SK-N-SH (cell line): ENCODE measurements around the gene ANK3. TPM values are rescaled to one million over a fixed set of nuclear protein-coding genes. Genes with fewer than 3 reads are reported as not detected.

Experiments used
- CTCF ChIA-PET: fragments of 300-600, 350-600 bp; formaldehyde crosslinking; extraction: SDS; loops from one replicate; lab custom pipeline; 2021; lab: Yijun Ruan, JAX
- POLR2A ChIA-PET: fragments of 350-600 bp; sonication (Branson Sonifier 250); formaldehyde crosslinking; extraction: SDS; loops from one replicate; lab custom pipeline; 2020; ENCODE audit warnings: antibody characterized with exemption, inconsistent platforms; lab: Yijun Ruan, JAX
- DNase-seq: peaks from one replicate; pipeline ENCODE4 v3.0.0; 2012
- H2AFZ ChIP-seq: fragments of 200-600 bp; sonication (generic); 2 replicates; pipeline ENCODE4 v1.8.1; 2016; ENCODE audit warnings: antibody characterized with exemption, mild to moderate bottlenecking, low read depth
- H3F3A ChIP-seq: fragments of 200-600 bp; sonication (generic); replicated peaks from 2 replicates; pipeline ENCODE3; 2016; ENCODE audit warnings: antibody characterized with exemption, mild to moderate bottlenecking; ENCODE audit not compliant: insufficient read depth
- H3K27ac ChIP-seq, 2 experiments: fragments of 200-500 bp in 1 of 2; fragments of 200-600 bp in 1 of 2; sonication (Bioruptor generic) in 1 of 2; sonication (generic), shearing (Covaris generic) in 1 of 2; 2 replicates each; pipeline versions ENCODE4 v1.5.1 to v1.6.1; 2014 to 2016; ENCODE audit warnings: low read depth in 2 of 2, inconsistent platforms in 1 of 2, low read length in 1 of 2, mild to moderate bottlenecking in 1 of 2, mixed read lengths in 1 of 2
- H3K27me3 ChIP-seq: fragments of 200-600 bp; sonication (generic), shearing (Covaris generic); 2 replicates; pipeline ENCODE4 v1.6.1; 2016; ENCODE audit warnings: mixed run types; ENCODE audit not compliant: insufficient read depth
- H3K36me3 ChIP-seq, 2 experiments: fragments of 200-500 bp in 1 of 2; fragments of 200-600 bp in 1 of 2; sonication (Bioruptor generic) in 1 of 2; sonication (generic) in 1 of 2; replicated peaks in 1 of 2; 2 replicates each; pipeline versions ENCODE3 to v1.5.1; 2014 to 2016; ENCODE audit warnings: low read length in 1 of 2, mild to moderate bottlenecking in 1 of 2; ENCODE audit not compliant: insufficient read depth in 2 of 2, control insufficient read depth in 1 of 2
- H3K4me1 ChIP-seq, 2 experiments: fragments of 200-500 bp in 1 of 2; fragments of 200-600 bp in 1 of 2; sonication (Bioruptor generic) in 1 of 2; sonication (generic), shearing (Covaris generic) in 1 of 2; 2 replicates each; pipeline versions ENCODE4 v1.5.1 to v1.6.1; 2014 to 2016; ENCODE audit warnings: low read depth in 1 of 2, low read length in 1 of 2, mixed run types in 1 of 2; ENCODE audit not compliant: insufficient read depth in 2 of 2, control insufficient read depth in 1 of 2
- H3K4me2 ChIP-seq: fragments of 200-600 bp; sonication (generic), shearing (Covaris generic); 2 replicates; pipeline ENCODE4 v1.6.1; 2017; ENCODE audit warnings: mixed run types
- H3K4me3 ChIP-seq, 2 experiments: fragments of 200-500 bp in 1 of 2; fragments of 200-600 bp in 1 of 2; sonication (Bioruptor generic) in 1 of 2; sonication (generic), shearing (Covaris generic) in 1 of 2; 2 replicates each; pipeline versions ENCODE4 v1.5.1 to v1.8.1; 2014 to 2016; ENCODE audit warnings: low read depth in 2 of 2, inconsistent platforms in 1 of 2, low read length in 1 of 2, mild to moderate bottlenecking in 1 of 2, mixed read lengths in 1 of 2, moderate library complexity in 1 of 2
- H3K79me2 ChIP-seq: fragments of 200-600 bp; sonication (generic); 2 replicates; pipeline ENCODE4 v1.8.1; 2017; ENCODE audit warnings: mild to moderate bottlenecking; ENCODE audit not compliant: insufficient read depth
- H3K9ac ChIP-seq: fragments of 200-600 bp; sonication (generic); 2 replicates; pipeline ENCODE4 v1.6.1; 2017; ENCODE audit warnings: mixed run types
- H3K9me2 ChIP-seq: fragments of 200-600 bp; sonication (generic); 2 replicates; pipeline ENCODE4 v1.6.1; 2017; ENCODE audit warnings: mixed run types
- H3K9me3 ChIP-seq: fragments of 200-600 bp; sonication (generic); 2 replicates; pipeline ENCODE4 v1.6.1; 2017; ENCODE audit warnings: mixed run types, mild to moderate bottlenecking, moderate library complexity
- H4K20me1 ChIP-seq: fragments of 200-600 bp; sonication (generic); 2 replicates; pipeline ENCODE4 v1.6.1; 2017; ENCODE audit warnings: mild to moderate bottlenecking, mixed run types; ENCODE audit not compliant: insufficient read depth
- CHD2 ChIP-seq: fragments of 150-350 bp; IDR thresholded peaks from 2 replicates; pipeline ENCODE4 v1.6.1; 2018; ENCODE audit warnings: low read length; ENCODE audit not compliant: partially characterized antibody
- CTCF ChIP-seq: fragments of 200-600 bp; sonication (generic); IDR thresholded peaks from 2 replicates; pipeline ENCODE4 v1.6.1; 2017; ENCODE audit warnings: antibody characterized with exemption, mild to moderate bottlenecking, moderate library complexity
- EP300 ChIP-seq, 2 experiments: IDR thresholded peaks; 2 replicates each; pipeline versions ENCODE4 v1.4.0 to v1.6.1; 2012; ENCODE audit warnings: borderline replicate concordance in 1 of 2, low read depth in 1 of 2, low read length in 1 of 2
- FOXJ3 ChIP-seq: sonication (generic); formaldehyde crosslinking; IDR thresholded peaks from 2 replicates; pipeline ENCODE4 v1.5.1; 2020; ENCODE audit warnings: mild to moderate bottlenecking, missing genetic modification reagents
- FOXM1 ChIP-seq: IDR thresholded peaks from 2 replicates; pipeline ENCODE4 v1.4.0; 2012; ENCODE audit warnings: low read depth, mild to moderate bottlenecking
- GATA2 ChIP-seq: sonication (generic); formaldehyde crosslinking; IDR thresholded peaks from 2 replicates; pipeline ENCODE4 v1.5.0; 2020; ENCODE audit warnings: mild to moderate bottlenecking, missing genetic modification reagents
- JUND ChIP-seq: IDR thresholded peaks from 2 replicates; pipeline ENCODE4 v1.4.0; 2012
- MEF2A ChIP-seq: IDR thresholded peaks from 2 replicates; pipeline ENCODE4 v1.4.0; 2012; ENCODE audit warnings: low read depth, borderline replicate concordance
- MXI1 ChIP-seq: IDR thresholded peaks from 2 replicates; pipeline ENCODE4 v1.6.1; 2012; ENCODE audit warnings: mild to moderate bottlenecking, low read depth, low read length, improper control_type of control experiment
- PBX3 ChIP-seq: IDR thresholded peaks from 2 replicates; pipeline ENCODE4; 2012
- RCOR1 ChIP-seq: fragments of 150-350 bp; IDR thresholded peaks from 2 replicates; pipeline ENCODE4 v1.6.1; 2017; ENCODE audit warnings: antibody characterized with exemption, low read length
- RFX5 ChIP-seq: IDR thresholded peaks from 2 replicates; pipeline ENCODE4 v1.6.1; 2012; ENCODE audit warnings: mild to moderate bottlenecking, improper control_type of control experiment, low read length
- RXRA ChIP-seq: IDR thresholded peaks from 2 replicates; pipeline ENCODE4 v1.4.0; 2012; ENCODE audit warnings: low read depth, mild to moderate bottlenecking, borderline replicate concordance
- SIN3A ChIP-seq: IDR thresholded peaks from 2 replicates; pipeline ENCODE4 v1.6.1; 2012; ENCODE audit warnings: low read depth, mild to moderate bottlenecking, low read length, moderate library complexity, borderline replicate concordance
- SMC3 ChIP-seq: IDR thresholded peaks from 2 replicates; pipeline ENCODE4 v1.6.1; 2012; ENCODE audit warnings: low read depth, low read length, improper control_type of control experiment
- TAF1 ChIP-seq: IDR thresholded peaks from 2 replicates; pipeline ENCODE4 v1.6.1; 2012; ENCODE audit warnings: low read depth, mild to moderate bottlenecking, low read length, moderate library complexity, borderline replicate concordance
- USF2 ChIP-seq: fragments of 150-350 bp; IDR thresholded peaks from 2 replicates; pipeline ENCODE4 v1.6.1; 2017; ENCODE audit warnings: antibody characterized with exemption, low read length, low read depth, borderline replicate concordance
- ZBTB33 ChIP-seq: IDR thresholded peaks from 2 replicates; pipeline ENCODE4 v1.4.0; 2012; ENCODE audit warnings: low read depth, borderline replicate concordance
- WGBS: methylation state at CpG from one replicate; pipeline ENCODE4 v1.1.6; 2017; ENCODE audit warnings: low lambda C conversion rate; 5-methylcytosine and 5-hydroxymethylcytosine counted together
- polyA plus RNA-seq, 3 experiments: library from polyadenylated mRNA; depleted of rRNA; stranded (reverse); fragments of >200 nt; gene quantifications; 2 replicates each; pipeline ENCODE4 v1.2.3, GENCODE V29; 2012

ANK3 gene
- polyA plus RNA-seq, 1 of the 3 experiments (the other 2 are of a cell fraction) = 10.0 TPM

- TF ChIP-seq PBX3 = peak; percentile 33; the same call in 1 of the 2 replicates
- TF ChIP-seq RFX5 = peak; percentile 60; the same call in 1 of the 2 replicates
- TF ChIP-seq EP300 (IDR thresholded peaks at IDR 0.05; ENCODE audit: borderline replicate concordance in 1 of 2, low read depth in 1 of 2, low read length in 1 of 2) = peak in 1 of 2 experiments; percentile 90; a peak in 2 of 4 replicates
- peak; percentile 58; the same call in 1 of the 2 replicates for TF ChIP-seq MXI1
- TF ChIP-seq GATA2 (CRISPR knock-in tag) = peak; percentile 86
- TF ChIP-seq FOXJ3 (CRISPR knock-in tag) = peak; percentile 86
- TF ChIP-seq SMC3 = no peak
- no peak for TF ChIP-seq MEF2A
- no peak for TF ChIP-seq CTCF
- peak; percentile 87; the same call in 1 of the 2 replicates for TF ChIP-seq RCOR1
Measured at GRCh38 chr10:60224066-60224705, 165.5 kb downstream of the ANK3 start (continued).

GRCh38 chr10:60222047-60222446 lies 167.6 kb downstream of the ANK3 start:
- Histone ChIP-seq H2AFZ (no peak overlapping the region), H3K4me2 (no peak overlapping the region), H3K9ac (no peak overlapping the region), H3F3A (no peaks in the 10 kb centered on the region), H3K27ac (no peak overlapping the region), H3K9me3 (0 out of 2 replicates have a peak, but pooled peaks cover 4% of the 10 kb centered on the region), H3K36me3 (no peaks in the 10 kb centered on the region), H3K79me2 (no peaks in the 10 kb centered on the region), H4K20me1 (no peaks in the 10 kb centered on the region), H3K9me2 (no peaks in the 10 kb centered on the region), H3K27me3 (no peaks in the 10 kb centered on the region), H3K4me1 (peaks cover 0 to 15% of the 10 kb centered on the region in 2 experiments; a peak in 2 of 4 replicates), H3K4me3 (no peak overlapping the region)
- TF ChIP-seq RXRA (no peak), TAF1 (no peak), USF2 (no peak), CHD2 (no peak), ZBTB33 (no peak), FOXM1 (no peak), SIN3A (no peak), GATA2 (CRISPR knock-in tag) (no peak), JUND (no peak), MXI1 (no peak)
- no peak for DNase-seq
- CTCF ChIA-PET = interaction anchor here (0.9 to 2.9 kb wide), 6 partner anchors 10 to 212 kb away, joined by 3 to 15 read pairs (median 5); no protein-coding TSS in a partner anchor
- POLR2A ChIA-PET = no interaction called here
- 80% methylated on average over 3 of the region's 3 CpGs for WGBS
